DOHH2 (cell line): ENCODE measurements around the gene RBBP8.

Source experiments
- CTCF ChIP-seq: fragments of 200-600 bp; sonication (generic); IDR thresholded peaks from one replicate; pipeline ENCODE4 v1.5.1; 2014; ENCODE audit warnings: antibody characterized with exemption, mild to moderate bottlenecking, low read depth, low read length; ENCODE audit not compliant: poor library complexity, severe bottlenecking
- EZH2phosphoT487 ChIP-seq: fragments of 200-600 bp; sonication (generic); IDR thresholded peaks from 2 replicates; pipeline ENCODE4 v1.6.1; 2017; ENCODE audit warnings: borderline replicate concordance, mild to moderate bottlenecking, antibody characterized with exemption, low read length, moderate library complexity, mixed read lengths

DNA sequence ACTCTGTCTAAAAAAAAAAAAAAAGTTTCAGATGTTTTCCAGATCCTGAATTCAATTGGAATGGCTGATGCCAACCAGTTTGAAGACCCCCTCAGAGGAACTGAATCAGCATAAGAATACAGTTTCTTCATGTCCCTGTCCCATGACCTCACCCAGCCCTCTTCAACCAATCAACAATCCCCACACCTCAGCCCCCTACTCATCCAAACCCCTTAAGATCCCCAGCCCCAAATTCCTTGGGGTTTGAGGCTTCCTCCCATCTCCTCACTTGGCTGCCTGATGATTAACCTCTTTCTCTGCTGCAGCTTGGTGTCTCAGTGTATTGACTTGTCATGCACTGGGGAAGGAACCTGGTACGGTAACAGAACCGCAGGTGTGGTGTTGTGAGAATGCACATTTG is 104.5 kb downstream of the RBBP8 start:
- no peak for TF ChIP-seq CTCF
- TF ChIP-seq EZH2phosphoT487, result no peak
